ENCODE data around the gene ANO4.

DNA sequence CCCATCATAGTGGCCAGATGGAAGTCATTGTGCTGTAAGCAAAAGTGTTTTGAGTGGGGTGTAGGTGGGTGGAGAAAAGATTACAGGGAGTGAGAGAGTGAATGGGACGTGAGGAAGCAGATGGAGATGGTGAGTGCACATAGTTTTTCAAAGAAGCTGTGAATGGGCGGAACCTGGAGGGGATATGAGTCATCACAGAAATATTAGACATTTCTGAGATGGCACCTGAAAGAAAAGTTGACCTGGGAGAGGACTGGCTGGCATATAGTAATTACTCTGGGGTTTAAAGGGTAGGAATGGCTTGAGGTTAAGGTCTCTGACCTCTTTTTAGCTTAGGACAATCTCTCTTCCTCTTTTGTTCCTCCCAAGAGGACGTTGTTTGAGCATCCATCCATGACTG, 50.5 kb downstream of the ANO4 start:
- TF ChIP-seq, protein P1, sequence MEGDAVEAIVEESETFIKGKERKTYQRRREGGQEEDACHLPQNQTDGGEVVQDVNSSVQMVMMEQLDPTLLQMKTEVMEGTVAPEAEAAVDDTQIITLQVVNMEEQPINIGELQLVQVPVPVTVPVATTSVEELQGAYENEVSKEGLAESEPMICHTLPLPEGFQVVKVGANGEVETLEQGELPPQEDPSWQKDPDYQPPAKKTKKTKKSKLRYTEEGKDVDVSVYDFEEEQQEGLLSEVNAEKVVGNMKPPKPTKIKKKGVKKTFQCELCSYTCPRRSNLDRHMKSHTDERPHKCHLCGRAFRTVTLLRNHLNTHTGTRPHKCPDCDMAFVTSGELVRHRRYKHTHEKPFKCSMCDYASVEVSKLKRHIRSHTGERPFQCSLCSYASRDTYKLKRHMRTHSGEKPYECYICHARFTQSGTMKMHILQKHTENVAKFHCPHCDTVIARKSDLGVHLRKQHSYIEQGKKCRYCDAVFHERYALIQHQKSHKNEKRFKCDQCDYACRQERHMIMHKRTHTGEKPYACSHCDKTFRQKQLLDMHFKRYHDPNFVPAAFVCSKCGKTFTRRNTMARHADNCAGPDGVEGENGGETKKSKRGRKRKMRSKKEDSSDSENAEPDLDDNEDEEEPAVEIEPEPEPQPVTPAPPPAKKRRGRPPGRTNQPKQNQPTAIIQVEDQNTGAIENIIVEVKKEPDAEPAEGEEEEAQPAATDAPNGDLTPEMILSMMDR (conservative IDR thresholded peaks at IDR 0.05; ENCODE audit: low read length) = no peak
- no peak for TF ChIP-seq EZH2phosphoT487 (IDR thresholded peaks at IDR 0.05; ENCODE audit: borderline replicate concordance)
